GM19328 (cell line): ENCODE measurements around the gene FRAS1.

ENCODE experiments used
- ATAC-seq: cut with Tn5 transposase; IDR thresholded peaks from one replicate; pipeline ENCODE4 v1.9.1; 2021; ENCODE audit warnings: mild to moderate bottlenecking, moderate library complexity; ENCODE audit not compliant: unreplicated experiment

The FRAS1 gene

DNA sequence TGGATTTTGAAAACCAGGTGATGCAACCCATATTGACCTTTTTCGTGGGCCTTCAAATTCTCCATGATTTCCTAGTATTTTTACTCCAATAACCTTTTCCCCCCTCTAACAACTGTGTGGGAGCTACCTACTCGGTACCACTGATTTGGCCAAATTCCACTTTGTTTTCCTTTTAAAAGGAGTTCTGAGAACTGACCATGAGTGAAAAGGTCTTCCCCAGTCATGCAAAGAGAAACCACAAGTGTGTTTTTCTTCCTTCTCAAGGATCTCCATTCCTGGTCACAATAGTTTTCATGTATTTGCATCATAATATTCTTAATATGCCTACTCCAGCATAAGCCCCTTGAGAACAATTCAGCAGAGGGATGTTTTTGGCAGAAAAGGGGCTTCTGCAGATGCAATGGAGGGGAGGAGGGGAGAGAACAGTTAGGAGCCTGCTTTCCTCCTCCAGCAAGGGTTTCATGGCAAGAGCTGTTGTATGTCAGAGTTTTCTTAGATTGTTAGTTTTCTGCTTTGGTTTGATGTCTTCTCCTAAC lies 299.2 kb downstream of the FRAS1 start:
- ATAC-seq, result no peak

DNA sequence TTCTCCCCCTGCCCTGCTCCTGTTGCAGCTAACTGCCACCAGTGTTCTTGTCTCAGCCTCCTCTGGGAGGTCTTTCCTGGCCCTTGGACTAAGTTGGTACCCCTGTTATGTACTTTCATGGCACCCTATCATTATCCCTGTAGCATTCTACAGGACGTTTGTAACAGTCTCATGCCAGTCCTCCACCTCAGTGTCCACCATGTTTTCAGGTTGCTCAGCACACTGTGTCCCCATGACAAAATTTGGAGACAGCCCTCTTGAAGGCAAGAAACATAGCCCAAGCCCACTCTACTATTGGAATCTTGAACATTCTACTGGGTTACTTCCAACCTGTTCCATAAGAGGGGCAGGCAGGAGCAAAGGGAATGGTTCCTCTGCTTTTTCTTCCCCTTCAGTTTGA lies 300.0 kb downstream of the FRAS1 start:
- no peak for ATAC-seq

DNA sequence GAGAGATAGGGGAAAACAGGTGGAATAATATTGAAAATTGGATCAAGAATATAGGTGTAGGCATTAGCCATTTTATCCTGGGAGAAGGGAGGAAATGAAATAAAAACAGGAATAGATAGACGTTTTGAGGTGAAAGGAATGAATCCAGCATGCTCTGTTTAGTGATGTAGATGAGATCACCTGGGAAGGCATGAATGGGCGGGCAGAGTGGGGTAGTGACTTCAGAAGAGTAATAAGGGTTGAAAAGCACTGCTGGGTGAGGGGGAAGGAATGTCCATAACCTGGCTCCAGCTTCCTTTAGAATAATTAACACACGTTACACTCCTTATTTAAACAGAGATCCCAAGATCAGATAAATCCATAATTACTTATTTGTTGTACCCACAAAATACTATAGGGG lies 303.3 kb downstream of the FRAS1 start:
- no peak for ATAC-seq

- ATAC-seq, result no peak
Observed at GRCh38 chr4:78361621-78362120, 304.5 kb downstream of the FRAS1 start.

DNA sequence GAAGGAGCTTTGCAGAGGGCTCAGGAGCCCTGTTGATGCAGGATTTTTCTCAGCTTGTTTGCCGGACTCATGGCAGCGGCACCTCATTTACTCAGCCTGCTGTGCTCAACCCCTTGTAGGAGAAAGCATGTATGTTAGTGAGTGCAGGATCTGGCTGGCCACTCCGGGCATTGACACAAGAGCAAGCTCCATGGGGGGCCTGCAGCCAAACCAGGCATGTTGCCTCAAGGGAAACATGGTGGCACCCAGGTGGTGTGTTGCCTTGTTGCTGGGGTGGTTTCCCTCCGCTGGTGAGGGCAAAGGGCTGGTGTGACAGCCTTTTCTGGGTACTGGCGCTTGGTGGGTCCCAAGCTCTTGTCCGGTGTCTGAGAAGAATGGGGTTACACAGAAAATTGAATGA lies 305.2 kb downstream of the FRAS1 start:
- ATAC-seq, result no peak

GRCh38 chr4:78363031-78363570 lies 306.0 kb downstream of the FRAS1 start:
- no peak for ATAC-seq

- no peak for ATAC-seq
Observed at GRCh38 chr4:78369679-78370078, 312.6 kb downstream of the FRAS1 start.

- no peak for ATAC-seq
Observed at GRCh38 chr4:78370631-78371372, 313.7 kb downstream of the FRAS1 start.

- ATAC-seq, result no peak
Observed at GRCh38 chr4:78372355-78372988, 315.3 kb downstream of the FRAS1 start.

DNA sequence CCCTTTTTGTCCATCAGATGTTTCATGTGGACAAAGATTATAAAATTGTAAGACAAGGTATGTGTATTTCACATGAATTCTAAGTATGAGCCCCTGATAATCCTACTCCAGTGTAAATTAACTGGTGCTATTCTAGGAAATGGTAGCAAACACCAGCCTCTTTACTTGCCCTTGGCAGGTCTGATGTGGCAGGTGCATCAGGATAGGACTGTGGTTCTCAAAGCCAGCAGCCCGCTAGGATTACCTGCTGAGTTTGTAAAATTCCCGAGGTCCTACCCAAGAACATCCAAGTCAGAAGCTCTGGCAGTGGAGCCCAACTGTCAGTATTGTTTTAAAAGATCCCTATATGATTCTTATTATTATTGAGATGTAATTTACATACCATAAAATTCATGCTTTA lies 320.4 kb downstream of the FRAS1 start:
- ATAC-seq, result no peak

DNA sequence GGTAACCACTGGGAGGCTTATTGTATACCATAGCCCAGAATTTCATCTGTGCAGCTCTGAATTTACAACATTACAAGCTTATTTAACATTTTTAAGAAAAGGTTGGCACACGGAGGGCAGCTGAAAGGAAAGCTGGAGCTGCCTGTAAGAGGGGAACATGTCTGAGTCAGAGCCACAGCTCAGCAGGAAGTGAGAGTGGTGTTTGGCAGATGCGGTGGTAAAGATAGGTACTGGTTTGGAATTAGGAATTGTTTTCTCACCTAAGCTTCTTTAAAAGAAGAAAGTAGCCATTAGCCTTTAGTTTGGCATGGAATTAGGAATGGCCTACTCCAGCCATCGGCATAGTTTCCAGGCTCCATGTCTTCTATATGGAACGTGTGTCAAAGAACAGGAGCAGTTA lies 321.9 kb downstream of the FRAS1 start:
- no peak for ATAC-seq

DNA sequence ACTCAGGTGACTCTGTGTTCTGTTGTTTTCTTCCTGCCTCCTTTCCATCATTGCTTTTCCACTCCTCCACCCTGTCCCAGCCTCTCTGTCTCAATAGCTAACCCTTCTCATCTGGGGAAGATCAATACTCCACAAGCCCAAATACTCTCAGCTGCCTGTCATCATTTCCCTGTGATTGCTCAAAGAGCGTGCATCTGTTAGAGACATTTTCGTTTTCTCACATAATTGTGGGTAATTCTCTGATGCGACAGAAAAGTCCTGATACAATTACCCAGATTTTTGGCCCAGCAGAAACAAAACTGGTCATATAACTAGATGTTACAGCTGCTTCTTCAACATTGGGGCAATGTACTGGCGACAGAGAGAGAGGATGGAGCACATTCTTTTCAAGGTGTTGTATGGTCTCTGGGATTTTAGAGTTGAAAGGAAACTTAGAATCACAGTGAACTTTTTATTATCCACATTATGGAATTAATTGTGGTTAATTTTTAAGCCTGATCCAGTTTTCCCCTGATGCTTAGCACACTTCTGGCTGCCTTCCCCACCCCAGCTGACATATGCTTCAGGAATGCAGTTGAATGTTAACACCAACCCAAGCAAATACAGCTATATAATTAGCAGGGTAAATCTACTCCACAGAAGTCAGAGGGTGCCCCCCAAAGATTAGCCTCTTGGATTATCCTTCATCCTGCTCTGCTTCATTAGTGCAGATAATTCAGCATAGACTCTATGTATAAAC lies 323.0 kb downstream of the FRAS1 start:
- no peak for ATAC-seq

- no peak for ATAC-seq
Observed at GRCh38 chr4:78386679-78387078, 329.6 kb downstream of the FRAS1 start.

- no peak for ATAC-seq
Observed at GRCh38 chr4:78395642-78396041, 338.5 kb downstream of the FRAS1 start.

- no peak for ATAC-seq
Observed at GRCh38 chr4:78396613-78397291, 339.6 kb downstream of the FRAS1 start.

DNA sequence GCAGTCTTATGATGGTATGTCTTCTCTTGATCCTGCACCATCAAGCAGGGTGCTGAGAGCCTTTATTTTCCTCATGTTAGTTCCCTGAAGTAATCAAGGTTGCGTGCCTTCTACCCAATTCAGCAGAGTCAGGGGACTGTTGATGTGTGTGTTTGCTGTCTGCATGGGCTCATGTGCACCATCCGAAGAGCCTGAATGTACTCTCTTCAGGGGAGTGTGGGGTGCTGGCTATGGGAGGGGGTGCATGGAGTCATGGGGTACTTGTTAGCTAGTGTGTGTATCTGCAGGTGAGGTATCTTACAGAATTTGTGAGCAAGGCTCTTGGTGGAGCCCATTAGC lies 340.1 kb downstream of the FRAS1 start:
- no peak for ATAC-seq

GRCh38 chr4:78409612-78410202 lies 352.6 kb downstream of the FRAS1 start:
- ATAC-seq, result no peak

DNA sequence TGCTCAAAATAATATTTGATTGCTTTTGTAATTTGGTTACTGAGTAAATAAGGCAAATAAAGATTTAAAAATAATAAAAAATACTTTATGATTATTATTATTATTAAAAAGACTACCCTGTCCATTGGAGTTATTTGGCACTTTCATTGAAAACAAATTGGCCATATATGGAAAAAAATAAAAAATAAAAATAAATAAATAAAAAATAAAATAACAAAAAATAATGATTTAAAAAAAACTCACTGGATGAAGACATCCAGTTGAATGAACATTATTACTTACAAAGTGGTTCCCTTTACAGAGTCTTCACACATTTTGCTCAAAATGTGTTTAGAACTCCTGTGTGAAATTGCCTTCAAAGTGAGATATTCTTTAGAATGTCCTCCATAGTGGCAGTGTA lies 353.1 kb downstream of the FRAS1 start:
- ATAC-seq, result no peak

DNA sequence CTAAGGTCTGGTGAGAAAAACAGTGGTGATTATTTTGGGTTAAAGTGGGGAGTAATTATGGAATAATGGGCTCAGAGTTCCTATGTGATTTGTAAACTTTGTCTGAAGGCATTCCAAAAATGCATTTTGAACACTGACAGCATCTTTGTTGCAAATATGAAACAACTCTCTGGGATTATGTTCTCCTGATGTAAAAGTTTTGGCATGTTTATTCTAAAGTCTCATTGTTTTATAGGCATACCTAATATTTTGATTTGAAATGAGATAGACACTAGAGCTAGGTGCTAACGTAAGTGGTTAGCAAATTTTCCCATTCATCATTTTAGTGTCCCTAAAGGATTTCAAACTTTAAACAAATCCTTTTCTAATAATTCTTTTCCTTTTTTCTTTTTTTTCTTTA lies 353.6 kb downstream of the FRAS1 start:
- ATAC-seq, result no peak

DNA sequence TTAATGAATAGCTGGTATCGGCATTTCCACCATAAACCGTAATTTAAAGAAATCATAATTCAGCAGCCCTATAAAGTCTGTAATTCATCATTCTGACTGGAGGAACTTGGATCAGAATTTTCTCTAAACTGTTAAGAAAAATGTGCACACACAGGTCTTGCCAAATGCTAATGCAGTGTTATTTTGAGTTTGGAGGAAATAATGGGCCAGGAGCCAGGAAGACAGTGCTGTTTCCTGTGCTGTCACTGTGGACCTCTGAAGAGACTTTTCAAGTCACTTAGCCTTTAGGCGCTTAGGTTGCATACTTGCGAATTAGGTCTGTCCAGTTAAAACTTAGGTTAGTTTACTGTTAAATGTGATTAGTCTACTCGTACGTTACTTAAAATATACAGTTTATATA lies 357.0 kb downstream of the FRAS1 start:
- ATAC-seq, result no peak

GRCh38 chr4:78417603-78418002 lies 360.5 kb downstream of the FRAS1 start:
- ATAC-seq, result no peak
